CD14-positive monocyte (primary cell): ENCODE results near the gene KLHL6. TPM values are rescaled to one million over a fixed set of nuclear protein-coding genes. Genes with fewer than 3 reads are reported as not detected.

Experiments used
- DNase-seq, 3 donors: peaks; one replicate each; pipeline ENCODE4 v3.0.0-alpha.2; 2011 to 2022
- H2AFZ ChIP-seq: 2 replicates; pipeline ENCODE4 v1.6.0; 2012; ENCODE audit warnings: mild to moderate bottlenecking, low read depth, low read length, inconsistent platforms; ENCODE audit not compliant: insufficient read depth, poor library complexity, severe bottlenecking
- H3K27ac ChIP-seq, 2 donors: 1 replicate in 1 of 2; 2 replicates in 1 of 2; pipeline ENCODE4 v1.5.1; 2012 to 2013; ENCODE audit warnings: low read length in 2 of 2, control low read depth in 1 of 2, inconsistent platforms in 1 of 2, low read depth in 1 of 2, mild to moderate bottlenecking in 1 of 2
- H3K27me3 ChIP-seq, 2 donors: one replicate each; pipeline versions ENCODE4 v1.6.0 to v1.6.1; 2011 to 2013; ENCODE audit warnings: low read length in 2 of 2; ENCODE audit not compliant: control insufficient read depth in 2 of 2, insufficient read depth in 2 of 2
- H3K36me3 ChIP-seq, 2 donors: replicated peaks in 1 of 2; 1 replicate in 1 of 2; 2 replicates in 1 of 2; pipeline versions ENCODE4 v1.5.1 to v1.6.1; 2012 to 2013; ENCODE audit warnings: low read length in 2 of 2, control low read depth in 1 of 2, inconsistent platforms in 1 of 2, mild to moderate bottlenecking in 1 of 2; ENCODE audit not compliant: insufficient read depth in 2 of 2, control insufficient read depth in 1 of 2
- H3K4me1 ChIP-seq, 2 donors: 1 replicate in 1 of 2; 2 replicates in 1 of 2; pipeline versions ENCODE4 v1.5.1 to v1.6.1; 2012 to 2013; ENCODE audit warnings: low read length in 2 of 2, control low read depth in 1 of 2, inconsistent platforms in 1 of 2, mild to moderate bottlenecking in 1 of 2, moderate library complexity in 1 of 2; ENCODE audit not compliant: insufficient read depth in 2 of 2, control insufficient read depth in 1 of 2
- H3K4me2 ChIP-seq: replicated peaks from 2 replicates; pipeline ENCODE3; 2012; ENCODE audit warnings: low read length, moderate library complexity, mild to moderate bottlenecking; ENCODE audit not compliant: poor library complexity, severe bottlenecking; ENCODE audit errors: extremely low read depth
- H3K4me3 ChIP-seq, 3 experiments: fragments of 200-600 bp in 1 of 3; sonication (generic) in 1 of 3; replicated peaks in 1 of 3; 1 replicate in 2 of 3; 2 replicates in 1 of 3; pipeline ENCODE4 v1.5.1; 2011 to 2013; ENCODE audit warnings: low read length in 3 of 3, mild to moderate bottlenecking in 3 of 3, control low read depth in 2 of 3, low read depth in 2 of 3, inconsistent platforms in 1 of 3, moderate library complexity in 1 of 3
- H3K79me2 ChIP-seq: 2 replicates; pipeline ENCODE4 v1.6.0; 2012; ENCODE audit warnings: mild to moderate bottlenecking, control low read depth, inconsistent platforms, low read length, moderate library complexity; ENCODE audit not compliant: insufficient read depth
- H3K9ac ChIP-seq: 2 replicates; pipeline ENCODE4 v1.6.0; 2017; ENCODE audit warnings: low read length, mild to moderate bottlenecking; ENCODE audit not compliant: insufficient read depth, poor library complexity, severe bottlenecking
- H3K9me3 ChIP-seq, 2 donors: replicated peaks in 1 of 2; 1 replicate in 1 of 2; 2 replicates in 1 of 2; pipeline versions ENCODE4 v1.5.1 to v1.6.1; 2012 to 2013; ENCODE audit warnings: low read length in 2 of 2, control low read depth in 1 of 2; ENCODE audit not compliant: control insufficient read depth in 1 of 2, insufficient read depth in 1 of 2
- H4K20me1 ChIP-seq: 2 replicates; pipeline ENCODE4 v1.6.0; 2012; ENCODE audit warnings: mild to moderate bottlenecking, low read length, control low read depth, moderate library complexity; ENCODE audit not compliant: insufficient read depth
- H3K27ac Mint-ChIP-seq, 7 donors: one replicate each; pipeline ENCODE4 v1.8.0; 2020; ENCODE audit warnings: mild to moderate bottlenecking in 7 of 7, mixed read lengths in 7 of 7, moderate library complexity in 6 of 7, inconsistent platforms in 2 of 7
- H3K27me3 Mint-ChIP-seq, 3 donors: one replicate each; pipeline ENCODE4 v1.8.0; 2021 to 2022; ENCODE audit warnings: low read depth in 3 of 3, mild to moderate bottlenecking in 3 of 3, mixed read lengths in 3 of 3, moderate library complexity in 3 of 3, inconsistent platforms in 1 of 3
- H3K36me3 Mint-ChIP-seq, 2 donors: one replicate each; pipeline ENCODE4 v1.8.0; 2020; ENCODE audit warnings: mixed read lengths in 2 of 2, inconsistent platforms in 1 of 2, mild to moderate bottlenecking in 1 of 2
- H3K4me1 Mint-ChIP-seq: one replicate; pipeline ENCODE4 v1.8.0; 2020; ENCODE audit warnings: mild to moderate bottlenecking, mixed read lengths
- H3K4me3 Mint-ChIP-seq, 2 donors: one replicate each; pipeline ENCODE4 v1.8.0; 2020; ENCODE audit warnings: mild to moderate bottlenecking in 2 of 2, mixed read lengths in 2 of 2, moderate library complexity in 1 of 2
- H3K9me3 Mint-ChIP-seq, 7 donors: one replicate each; pipeline ENCODE4 v1.8.0; 2020 to 2022; ENCODE audit warnings: mixed read lengths in 7 of 7, mild to moderate bottlenecking in 6 of 7, moderate library complexity in 6 of 7, inconsistent platforms in 2 of 7
- WGBS: methylation state at CpG from one replicate; pipeline ENCODE4 v1.1.5; 2013; ENCODE audit warnings: missing lambda C conversion rate; ENCODE audit not compliant: insufficient coverage; 5-methylcytosine and 5-hydroxymethylcytosine counted together
- intact Hi-C, 2 donors: fragments of 100-400 bp; cut with micrococcal nuclease; formaldehyde crosslinking; loops; one replicate each; pipeline versions ENCODE4 v1.15.0 to v1.15.1; 2023
- polyA plus RNA-seq, 3 donors: library from polyadenylated mRNA; depleted of rRNA in 1 of 3; unstranded in 2 of 3; stranded (reverse) in 1 of 3; fragments of 300-500 nt in 2 of 3; fragments of >200 nt in 1 of 3; fragmentation: Illumina TruSeq in 2 of 3; gene quantifications; 1 replicate in 2 of 3; 2 replicates in 1 of 3; pipeline ENCODE4 v1.2.3, GENCODE V29; 2012 to 2021
- TF ChIP-seq, protein P1 (sequence below): fragments of 200-600 bp; IDR thresholded peaks from one replicate; pipeline ENCODE4 v1.8.0; 2022; ENCODE audit warnings: antibody characterized with exemption, mild to moderate bottlenecking

Gene KLHL6
- polyA plus RNA-seq, 3 donors = 5.7 to 15.2 (median 10.6) TPM

DNA sequence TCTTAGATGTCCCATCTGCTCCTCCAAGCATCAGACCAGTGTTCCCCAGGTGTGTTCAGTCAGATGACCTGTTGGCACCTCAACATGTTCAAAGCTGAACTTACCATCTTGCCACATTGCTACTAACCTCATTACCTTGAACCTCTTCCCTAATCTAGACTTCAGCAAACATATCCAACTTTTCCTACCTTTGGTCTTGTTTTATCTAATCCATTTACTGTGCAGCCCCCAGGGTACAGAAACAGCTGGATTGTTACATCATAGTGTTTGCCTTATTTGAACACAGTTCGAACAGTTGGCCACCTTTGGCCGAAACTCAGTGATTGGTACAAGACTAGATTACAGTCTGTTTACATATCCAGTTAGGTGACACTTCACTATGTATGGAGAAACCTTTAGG is 91.0 kb downstream of the KLHL6 start:
- Mint-ChIP-seq H3K27me3 (peaks cover 2 to 3% (median 2%) of the 10 kb centered on the region in 3 donors), H3K4me1 (peaks cover 5% of the 10 kb centered on the region), H3K36me3 (no peaks in the 10 kb centered on the region), H3K9me3 (peaks cover 0 to 4% (median 0%) of the 10 kb centered on the region in 7 donors), H3K4me3 (no peak overlapping the region), H3K27ac (no peak overlapping the region)
- no peak for DNase-seq
- intact Hi-C loops = loop anchor here in 1 of 2 donors (10.0 kb wide), 1 partner anchor 420 kb away; the partner anchor contains the start of gene PARL
- Histone ChIP-seq H3K4me2 (no peak overlapping the region), H3K4me3 (no peak overlapping the region), H3K79me2 (no peaks in the 10 kb centered on the region), H3K36me3 (no peaks in the 10 kb centered on the region), H4K20me1 (no peaks in the 10 kb centered on the region), H3K27me3 (no peaks in the 10 kb centered on the region), H3K9ac (no peak overlapping the region), H3K4me1 (peaks cover under 1 to 6% of the 10 kb centered on the region in 2 donors), H2AFZ (no peak overlapping the region), H3K27ac (no peak overlapping the region), H3K9me3 (no peaks in the 10 kb centered on the region)
- WGBS = no CpG with 5 or more reads among the region's 2 CpGs
- TF ChIP-seq, protein P1, sequence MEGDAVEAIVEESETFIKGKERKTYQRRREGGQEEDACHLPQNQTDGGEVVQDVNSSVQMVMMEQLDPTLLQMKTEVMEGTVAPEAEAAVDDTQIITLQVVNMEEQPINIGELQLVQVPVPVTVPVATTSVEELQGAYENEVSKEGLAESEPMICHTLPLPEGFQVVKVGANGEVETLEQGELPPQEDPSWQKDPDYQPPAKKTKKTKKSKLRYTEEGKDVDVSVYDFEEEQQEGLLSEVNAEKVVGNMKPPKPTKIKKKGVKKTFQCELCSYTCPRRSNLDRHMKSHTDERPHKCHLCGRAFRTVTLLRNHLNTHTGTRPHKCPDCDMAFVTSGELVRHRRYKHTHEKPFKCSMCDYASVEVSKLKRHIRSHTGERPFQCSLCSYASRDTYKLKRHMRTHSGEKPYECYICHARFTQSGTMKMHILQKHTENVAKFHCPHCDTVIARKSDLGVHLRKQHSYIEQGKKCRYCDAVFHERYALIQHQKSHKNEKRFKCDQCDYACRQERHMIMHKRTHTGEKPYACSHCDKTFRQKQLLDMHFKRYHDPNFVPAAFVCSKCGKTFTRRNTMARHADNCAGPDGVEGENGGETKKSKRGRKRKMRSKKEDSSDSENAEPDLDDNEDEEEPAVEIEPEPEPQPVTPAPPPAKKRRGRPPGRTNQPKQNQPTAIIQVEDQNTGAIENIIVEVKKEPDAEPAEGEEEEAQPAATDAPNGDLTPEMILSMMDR = no peak

DNA sequence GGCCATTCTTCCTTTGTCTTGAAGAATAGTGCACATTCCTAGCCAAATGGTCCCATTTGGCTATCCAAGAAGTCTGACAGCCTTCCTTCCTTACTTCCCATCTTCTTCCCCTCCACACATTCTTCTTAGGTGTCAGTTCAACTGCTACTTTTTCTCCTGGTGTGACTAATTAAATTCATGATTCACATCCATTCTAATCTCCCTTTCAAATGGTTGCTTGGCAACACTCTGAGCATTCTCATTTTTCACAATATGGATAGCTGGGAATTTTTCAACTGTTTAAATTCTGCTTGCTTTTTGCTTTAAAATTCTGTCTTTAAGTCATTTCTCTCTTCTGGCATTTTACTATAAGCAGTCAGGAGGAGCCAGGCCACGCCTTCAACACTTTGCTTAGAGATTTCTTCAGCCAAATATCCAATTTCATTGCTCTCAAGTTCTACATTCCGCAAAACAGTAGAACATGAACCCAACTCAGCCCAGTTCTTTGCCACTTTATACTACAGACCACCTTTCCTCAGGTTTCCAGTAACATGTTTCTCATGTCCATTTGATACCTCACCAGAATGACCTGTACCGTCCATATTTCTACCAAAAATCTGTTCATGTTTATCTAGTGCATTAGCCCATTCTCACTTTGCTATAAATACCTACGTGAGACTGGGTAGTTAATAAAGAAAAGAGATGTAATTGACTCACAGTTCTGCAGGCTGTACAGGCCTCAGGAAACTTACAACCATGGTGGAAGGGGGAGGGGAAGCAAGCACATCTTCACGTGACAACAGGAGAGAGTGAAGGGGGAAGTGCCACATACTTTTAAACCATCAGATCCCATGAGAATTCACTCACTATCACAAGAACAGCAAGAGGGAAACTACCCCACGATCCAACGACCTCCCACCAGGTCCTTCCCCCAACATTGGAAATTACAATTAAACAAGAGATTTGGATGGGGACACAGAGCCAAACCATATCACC is 95.1 kb downstream of the KLHL6 start:
- no peak overlapping the region for H3K27ac ChIP-seq
- no peaks in the 10 kb centered on the region for H3K79me2 ChIP-seq
- H3K4me1 ChIP-seq = no peaks in the 10 kb centered on the region
- peaks cover 2% of the 10 kb centered on the region in 2 donors for H3K36me3 ChIP-seq
- peaks cover under 1 to 11% of the 10 kb centered on the region in 2 donors for H3K36me3 Mint-ChIP-seq
- H3K4me1 Mint-ChIP-seq = peaks cover 3% of the 10 kb centered on the region
- peaks cover 0 to 3% (median 3%) of the 10 kb centered on the region in 3 donors for H3K27me3 Mint-ChIP-seq
- DNase-seq = no peak
- no peak overlapping the region for H3K4me3 ChIP-seq
- no peak overlapping the region for H3K4me3 Mint-ChIP-seq
- H2AFZ ChIP-seq = no peak overlapping the region
- intact Hi-C loops = loop anchor here in 1 of 2 donors (10.0 kb wide), 1 partner anchor 424 kb away; the partner anchor contains the start of gene PARL
- no peaks in the 10 kb centered on the region for H4K20me1 ChIP-seq
- H3K27me3 ChIP-seq = no peaks in the 10 kb centered on the region
- no peak overlapping the region for H3K27ac Mint-ChIP-seq
- TF ChIP-seq, protein P1 = no peak
- H3K9me3 Mint-ChIP-seq = peaks cover 0 to 4% (median 0%) of the 10 kb centered on the region in 7 donors
- H3K9me3 ChIP-seq = no peaks in the 10 kb centered on the region
- no peak overlapping the region for H3K9ac ChIP-seq
- H3K4me2 ChIP-seq = no peak overlapping the region
- WGBS = 100% methylated on average over 1 of the region's 7 CpGs
